ENCODE data around the gene HDC. TPM values are rescaled to one million over a fixed set of nuclear protein-coding genes. Genes with fewer than 3 reads are reported as not detected.

Gene HDC
- polyA plus RNA-seq, 1 of the 3 experiments (the other 2 are of a cell fraction): not detected

- Histone ChIP-seq H3K4me2 (no peak overlapping the region), H3K9me3 (no peaks in the 10 kb centered on the region), H3F3A (replicated peaks; ENCODE audit: insufficient read depth) (no peaks in the 10 kb centered on the region), H2AFZ (ENCODE audit: low read depth) (no peak overlapping the region), H3K27ac (ENCODE audit: low read depth in 2 of 2, low read length in 1 of 2) (no peak overlapping the region), H3K9ac (no peak overlapping the region), H3K27me3 (ENCODE audit: insufficient read depth) (no peaks in the 10 kb centered on the region), H3K79me2 (ENCODE audit: insufficient read depth) (no peaks in the 10 kb centered on the region), H3K4me3 (ENCODE audit: low read depth in 2 of 2, low read length in 1 of 2) (no peak overlapping the region), H3K36me3 (replicated peaks in 1 of 2; ENCODE audit: control insufficient read depth in 1 of 2, insufficient read depth in 2 of 2, low read length in 1 of 2) (no peaks in the 10 kb centered on the region), H3K9me2 (no peaks in the 10 kb centered on the region), H3K4me1 (ENCODE audit: control insufficient read depth in 1 of 2, insufficient read depth in 2 of 2, low read depth in 1 of 2, low read length in 1 of 2) (no peaks in the 10 kb centered on the region), H4K20me1 (ENCODE audit: insufficient read depth) (no peaks in the 10 kb centered on the region)
- no peak for DNase-seq
- TF ChIP-seq JUND (IDR thresholded peaks at IDR 0.05) (0 out of 2 replicates have a peak, but pooled peaks have one; percentile 11), MEF2A (IDR thresholded peaks at IDR 0.05; ENCODE audit: borderline replicate concordance, low read depth) (no peak)
- ChIA-PET POLR2A (no interaction called here), CTCF (no interaction called here)
- 51% methylated on average over 5 of the region's 5 CpGs for WGBS (ENCODE audit: low lambda C conversion rate)
Measured at GRCh38 chr15:50256188-50257041, 9.1 kb downstream of the HDC start.

GRCh38 chr15:50252556-50252955 is 13.0 kb downstream of the HDC start:
- POLR2A ChIA-PET: no interaction called here
- WGBS (ENCODE audit: low lambda C conversion rate): 89% methylated on average over 8 of the region's 11 CpGs

More at GRCh38 chr15:50252556-50252955, 13.0 kb downstream of the HDC start:
- Histone ChIP-seq H2AFZ (ENCODE audit: low read depth) (no peak overlapping the region), H3K9me3 (no peaks in the 10 kb centered on the region), H3K4me3 (ENCODE audit: low read depth in 2 of 2, low read length in 1 of 2) (no peak overlapping the region), H3K4me2 (no peak overlapping the region), H3K9me2 (no peaks in the 10 kb centered on the region), H3F3A (replicated peaks; ENCODE audit: insufficient read depth) (no peaks in the 10 kb centered on the region), H3K9ac (no peak overlapping the region), H3K79me2 (ENCODE audit: insufficient read depth) (no peaks in the 10 kb centered on the region), H3K27me3 (ENCODE audit: insufficient read depth) (no peaks in the 10 kb centered on the region), H3K27ac (ENCODE audit: low read depth in 2 of 2, low read length in 1 of 2) (no peak overlapping the region), H4K20me1 (ENCODE audit: insufficient read depth) (no peaks in the 10 kb centered on the region), H3K36me3 (replicated peaks in 1 of 2; ENCODE audit: control insufficient read depth in 1 of 2, insufficient read depth in 2 of 2, low read length in 1 of 2) (no peaks in the 10 kb centered on the region), H3K4me1 (ENCODE audit: control insufficient read depth in 1 of 2, insufficient read depth in 2 of 2, low read depth in 1 of 2, low read length in 1 of 2) (peaks cover 0 to 7% of the 10 kb centered on the region in 2 experiments; a peak in 1 of 4 replicates)
- TF ChIP-seq TCF12 (IDR thresholded peaks at IDR 0.05) (no peak), GABPA (IDR thresholded peaks at IDR 0.05; ENCODE audit: low read depth) (no peak), NRF1 (IDR thresholded peaks at IDR 0.05; ENCODE audit: low read depth, low read length) (no peak), ELF1 (IDR thresholded peaks at IDR 0.05) (no peak), NFIC (IDR thresholded peaks at IDR 0.05; ENCODE audit: borderline replicate concordance) (no peak), PBX3 (IDR thresholded peaks at IDR 0.05) (no peak), RXRA (IDR thresholded peaks at IDR 0.05; ENCODE audit: borderline replicate concordance, low read depth) (no peak), TAF1 (IDR thresholded peaks at IDR 0.05; ENCODE audit: borderline replicate concordance, low read depth, low read length) (no peak), POLR2AphosphoS5 (IDR thresholded peaks at IDR 0.05; ENCODE audit: low read depth, low read length) (no peak), SMC3 (IDR thresholded peaks at IDR 0.05; ENCODE audit: low read depth, low read length) (no peak), USF2 (IDR thresholded peaks at IDR 0.05; ENCODE audit: borderline replicate concordance, low read depth, low read length) (no peak), RFX5 (IDR thresholded peaks at IDR 0.05; ENCODE audit: low read length) (no peak), MXI1 (IDR thresholded peaks at IDR 0.05; ENCODE audit: low read depth, low read length) (no peak), EP300 (IDR thresholded peaks at IDR 0.05; ENCODE audit: borderline replicate concordance in 1 of 2, low read depth in 1 of 2, low read length in 1 of 2) (no peak)
- TF ChIP-seq, protein P1, sequence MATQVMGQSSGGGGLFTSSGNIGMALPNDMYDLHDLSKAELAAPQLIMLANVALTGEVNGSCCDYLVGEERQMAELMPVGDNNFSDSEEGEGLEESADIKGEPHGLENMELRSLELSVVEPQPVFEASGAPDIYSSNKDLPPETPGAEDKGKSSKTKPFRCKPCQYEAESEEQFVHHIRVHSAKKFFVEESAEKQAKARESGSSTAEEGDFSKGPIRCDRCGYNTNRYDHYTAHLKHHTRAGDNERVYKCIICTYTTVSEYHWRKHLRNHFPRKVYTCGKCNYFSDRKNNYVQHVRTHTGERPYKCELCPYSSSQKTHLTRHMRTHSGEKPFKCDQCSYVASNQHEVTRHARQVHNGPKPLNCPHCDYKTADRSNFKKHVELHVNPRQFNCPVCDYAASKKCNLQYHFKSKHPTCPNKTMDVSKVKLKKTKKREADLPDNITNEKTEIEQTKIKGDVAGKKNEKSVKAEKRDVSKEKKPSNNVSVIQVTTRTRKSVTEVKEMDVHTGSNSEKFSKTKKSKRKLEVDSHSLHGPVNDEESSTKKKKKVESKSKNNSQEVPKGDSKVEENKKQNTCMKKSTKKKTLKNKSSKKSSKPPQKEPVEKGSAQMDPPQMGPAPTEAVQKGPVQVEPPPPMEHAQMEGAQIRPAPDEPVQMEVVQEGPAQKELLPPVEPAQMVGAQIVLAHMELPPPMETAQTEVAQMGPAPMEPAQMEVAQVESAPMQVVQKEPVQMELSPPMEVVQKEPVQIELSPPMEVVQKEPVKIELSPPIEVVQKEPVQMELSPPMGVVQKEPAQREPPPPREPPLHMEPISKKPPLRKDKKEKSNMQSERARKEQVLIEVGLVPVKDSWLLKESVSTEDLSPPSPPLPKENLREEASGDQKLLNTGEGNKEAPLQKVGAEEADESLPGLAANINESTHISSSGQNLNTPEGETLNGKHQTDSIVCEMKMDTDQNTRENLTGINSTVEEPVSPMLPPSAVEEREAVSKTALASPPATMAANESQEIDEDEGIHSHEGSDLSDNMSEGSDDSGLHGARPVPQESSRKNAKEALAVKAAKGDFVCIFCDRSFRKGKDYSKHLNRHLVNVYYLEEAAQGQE (IDR thresholded peaks at IDR 0.05; ENCODE audit: low read depth, low read length): no peak
- TF ChIP-seq, protein P2, sequence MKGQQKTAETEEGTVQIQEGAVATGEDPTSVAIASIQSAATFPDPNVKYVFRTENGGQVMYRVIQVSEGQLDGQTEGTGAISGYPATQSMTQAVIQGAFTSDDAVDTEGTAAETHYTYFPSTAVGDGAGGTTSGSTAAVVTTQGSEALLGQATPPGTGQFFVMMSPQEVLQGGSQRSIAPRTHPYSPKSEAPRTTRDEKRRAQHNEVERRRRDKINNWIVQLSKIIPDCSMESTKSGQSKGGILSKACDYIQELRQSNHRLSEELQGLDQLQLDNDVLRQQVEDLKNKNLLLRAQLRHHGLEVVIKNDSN (IDR thresholded peaks at IDR 0.05; ENCODE audit: borderline replicate concordance, low read depth): no peak
- CTCF ChIA-PET: interaction anchor here (0.9 kb wide), 1 partner anchor 96 kb away, joined by 3 read pairs; no protein-coding TSS in a partner anchor
- DNase-seq: no peak

All from SK-N-SH (cell line).